Measurements from ENCODE around the gene SF3A2. TPM values are rescaled to one million over a fixed set of nuclear protein-coding genes. Genes with fewer than 3 reads are reported as not detected.
"Not testable (repeated sequence)": the region's sequence is repeated elsewhere in the genome, so short reads cannot be mapped to it uniquely, and the experiment has no call there.

Gene SF3A2
- total and polyA plus RNA-seq, 3 experiments from 2014 or later = 36.2 to 138 (median 131) TPM

- no peak overlapping the region for H3K27ac ChIP-seq (ENCODE audit: low read depth, low read length)
- no peak overlapping the region for H3K4me3 ChIP-seq (ENCODE audit: low read length)
- Mint-ChIP-seq H3K27me3 (no peaks in the 10 kb centered on the region), H3K27ac (peak overlapping the region in 2 of 8 donors; percentile 36 to 47), H3K9me3 (no peaks in the 10 kb centered on the region), H3K36me3 (peaks cover 0 to 21% (median 2%) of the 10 kb centered on the region in 3 donors), H3K4me3 (peak overlapping the region in 2 of 7 donors; percentile 30 to 65), H3K4me1 (peaks cover 24 to 37% (median 27%) of the 10 kb centered on the region in 3 donors)
- POLR2A ChIA-PET = no interaction called here
- CTCF ChIA-PET = interaction anchor here (1.1 to 1.5 kb wide), 2 partner anchors 10 to 39 kb away, joined by 3 to 5 read pairs; no protein-coding TSS in a partner anchor
- DNase-seq = no peak
- peaks cover 27% of the 10 kb centered on the region for H3K4me1 ChIP-seq (ENCODE audit: insufficient read depth, low read length)
- no peaks in the 10 kb centered on the region for H3K9me3 ChIP-seq (ENCODE audit: low read length)
- H3K36me3 ChIP-seq (ENCODE audit: insufficient read depth, low read length) = no peaks in the 10 kb centered on the region
- no peaks in the 10 kb centered on the region for H3K27me3 ChIP-seq (ENCODE audit: insufficient read depth, low read length, poor library complexity, severe bottlenecking)
Observed at GRCh38 chr19:2278459-2279158, 42.0 kb downstream of the SF3A2 start.

- H3K4me1 ChIP-seq (ENCODE audit: insufficient read depth, low read length) = peaks cover 15% of the 10 kb centered on the region
- H3K9me3 ChIP-seq (ENCODE audit: low read length) = no peaks in the 10 kb centered on the region
- H3K9me3 Mint-ChIP-seq = no peaks in the 10 kb centered on the region
- ChIA-PET CTCF (no interaction called here), POLR2A (interaction anchor here (0.9 kb wide), 1 partner anchor 43 kb away, joined by 3 read pairs; no protein-coding TSS in a partner anchor)
- DNase-seq = no peak
- peaks cover 12 to 24% (median 14%) of the 10 kb centered on the region in 3 donors for H3K4me1 Mint-ChIP-seq
- no peak overlapping the region for H3K4me3 ChIP-seq (ENCODE audit: low read length)
- no peaks in the 10 kb centered on the region for H3K36me3 ChIP-seq (ENCODE audit: insufficient read depth, low read length)
- H3K27ac Mint-ChIP-seq = no peak overlapping the region
- H3K27ac ChIP-seq (ENCODE audit: low read depth, low read length) = no peak overlapping the region
- peaks cover 0 to 7% (median 2%) of the 10 kb centered on the region in 3 donors for H3K36me3 Mint-ChIP-seq
- H3K4me3 Mint-ChIP-seq = no peak overlapping the region
- H3K27me3 ChIP-seq (ENCODE audit: insufficient read depth, low read length, poor library complexity, severe bottlenecking) = no peaks in the 10 kb centered on the region
- H3K27me3 Mint-ChIP-seq = no peaks in the 10 kb centered on the region
Observed at GRCh38 chr19:2280633-2281264, 44.1 kb downstream of the SF3A2 start.

GRCh38 chr19:2281265-2282061 is 44.8 kb downstream of the SF3A2 start:
- Mint-ChIP-seq H3K27ac (peak overlapping the region in 4 of 8 donors; percentile 4 to 83 (median 70)), H3K4me1 (peaks cover 12 to 24% (median 14%) of the 10 kb centered on the region in 3 donors), H3K4me3 (peak overlapping the region in 6 of 7 donors; percentile 44 to 68 (median 64))
- DNase-seq; CTCF ChIA-PET; H3K36me3 Mint-ChIP-seq; H3K9me3 Mint-ChIP-seq; H3K27me3 ChIP-seq (ENCODE audit: insufficient read depth, low read length, poor library complexity, severe bottlenecking); H3K9me3 ChIP-seq (ENCODE audit: low read length); H3K36me3 ChIP-seq (ENCODE audit: insufficient read depth, low read length); H3K27me3 Mint-ChIP-seq: not testable (repeated sequence)
- Histone ChIP-seq H3K27ac (ENCODE audit: low read depth, low read length) (peak overlapping the region; percentile 16), H3K4me1 (ENCODE audit: insufficient read depth, low read length) (peaks cover 15% of the 10 kb centered on the region), H3K4me3 (ENCODE audit: low read length) (peak overlapping the region; percentile 22)
- POLR2A ChIA-PET = interaction anchor here (1.0 to 1.4 kb wide), 2 partner anchors 9 kb away, joined by 3 to 4 read pairs; no protein-coding TSS in a partner anchor

GRCh38 chr19:2282062-2282861 is 45.6 kb downstream of the SF3A2 start, which contains the start of gene PEAK3:
TSS of gene PEAK3 (minus strand) at chr19:2282175. CDS start at chr19:2280931, 1,244 bp downstream.
- POLR2A ChIA-PET = interaction anchor here (1.0 to 1.8 kb wide), 3 partner anchors 8 to 10 kb away, joined by 3 to 7 read pairs (median 4); no protein-coding TSS in a partner anchor
- peak within 1 kb of the TSS in 6 of 7 donors; percentile 62 to 80 (median 72) for H3K4me3 Mint-ChIP-seq
- H3K27ac ChIP-seq (ENCODE audit: low read depth, low read length) = peak within 1 kb of the TSS; percentile 16

GRCh38 chr19:2282862-2283237 is 46.2 kb downstream of the SF3A2 start:
- Mint-ChIP-seq H3K36me3 (no peaks in the 10 kb centered on the region), H3K4me1 (peaks cover 10 to 20% (median 12%) of the 10 kb centered on the region in 3 donors), H3K4me3 (peak overlapping the region in 6 of 7 donors; percentile 49 to 80 (median 72)), H3K27me3 (peaks cover 0 to 2% of the 10 kb centered on the region in 2 donors), H3K27ac (peak overlapping the region in 6 of 8 donors; percentile 4 to 85 (median 80)), H3K9me3 (no peaks in the 10 kb centered on the region)
- POLR2A ChIA-PET = interaction anchor here (1.4 to 1.8 kb wide), 2 partner anchors 9 to 11 kb away, joined by 4 to 7 read pairs; no protein-coding TSS in a partner anchor
- Histone ChIP-seq H3K4me1 (ENCODE audit: insufficient read depth, low read length) (peaks cover 15% of the 10 kb centered on the region), H3K27me3 (ENCODE audit: insufficient read depth, low read length, poor library complexity, severe bottlenecking) (no peaks in the 10 kb centered on the region), H3K4me3 (ENCODE audit: low read length) (no peak overlapping the region), H3K9me3 (ENCODE audit: low read length) (no peaks in the 10 kb centered on the region), H3K36me3 (ENCODE audit: insufficient read depth, low read length) (no peaks in the 10 kb centered on the region), H3K27ac (ENCODE audit: low read depth, low read length) (no peak overlapping the region)
- CTCF ChIA-PET = interaction anchor here (4.9 kb wide), 1 partner anchor 9 kb away, joined by 24 read pairs; no protein-coding TSS in a partner anchor
- no peak for DNase-seq

More at GRCh38 chr19:2282062-2282861, 45.6 kb downstream of the SF3A2 start, which contains the start of gene PEAK3:
- DNase-seq = peak in 2 of 5 donors; percentile 37 to 68
- peaks cover 10 to 20% (median 12%) of the 10 kb centered on the region in 3 donors for H3K4me1 Mint-ChIP-seq
- CTCF ChIA-PET = interaction anchor here (4.9 kb wide), 1 partner anchor 9 kb away, joined by 24 read pairs; no protein-coding TSS in a partner anchor
- H3K9me3 Mint-ChIP-seq = no peaks in the 10 kb centered on the region
- Histone ChIP-seq H3K4me1 (ENCODE audit: insufficient read depth, low read length) (peaks cover 15% of the 10 kb centered on the region), H3K36me3 (ENCODE audit: insufficient read depth, low read length) (no peaks in the 10 kb centered on the region), H3K27me3 (ENCODE audit: insufficient read depth, low read length, poor library complexity, severe bottlenecking) (no peaks in the 10 kb centered on the region), H3K9me3 (ENCODE audit: low read length) (no peaks in the 10 kb centered on the region), H3K4me3 (ENCODE audit: low read length) (peak within 1 kb of the TSS; percentile 22)
- peak within 1 kb of the TSS in 6 of 8 donors; percentile 4 to 85 (median 80) for H3K27ac Mint-ChIP-seq
- peaks cover 0 to 1% (median 1%) of the 10 kb centered on the region in 3 donors for H3K36me3 Mint-ChIP-seq
- H3K27me3 Mint-ChIP-seq = peaks cover 0 to 2% of the 10 kb centered on the region in 2 donors

- no peaks in the 10 kb centered on the region for H3K36me3 ChIP-seq (ENCODE audit: insufficient read depth, low read length)
- no peak for DNase-seq
- Mint-ChIP-seq H3K27ac (peak overlapping the region in 3 of 8 donors; percentile 15 to 50 (median 21)), H3K9me3 (no peaks in the 10 kb centered on the region), H3K36me3 (no peaks in the 10 kb centered on the region), H3K4me3 (no peak overlapping the region), H3K4me1 (peaks cover 16 to 30% (median 20%) of the 10 kb centered on the region in 3 donors), H3K27me3 (peaks cover 0 to 6% of the 10 kb centered on the region in 2 donors)
- peaks cover 21% of the 10 kb centered on the region for H3K4me1 ChIP-seq (ENCODE audit: insufficient read depth, low read length)
- no peaks in the 10 kb centered on the region for H3K9me3 ChIP-seq (ENCODE audit: low read length)
- no peak overlapping the region for H3K4me3 ChIP-seq (ENCODE audit: low read length)
- CTCF ChIA-PET = interaction anchor here (4.9 kb wide), 1 partner anchor 10 kb away, joined by 24 read pairs; no protein-coding TSS in a partner anchor
- POLR2A ChIA-PET = interaction anchor here (0.7 to 1.8 kb wide), 3 partner anchors 10 to 818 kb away, joined by 3 to 8 read pairs (median 7); no protein-coding TSS in a partner anchor
- no peak overlapping the region for H3K27ac ChIP-seq (ENCODE audit: low read depth, low read length)
- H3K27me3 ChIP-seq (ENCODE audit: insufficient read depth, low read length, poor library complexity, severe bottlenecking) = no peaks in the 10 kb centered on the region
Observed at GRCh38 chr19:2283835-2284507, 47.3 kb downstream of the SF3A2 start.

All from CD8-positive, alpha-beta memory T cell (primary cell).